GM12878 (cell line): ENCODE measurements around the gene PLPP6. TPM values are rescaled to one million over a fixed set of nuclear protein-coding genes. Genes with fewer than 3 reads are reported as not detected.

Experiments
- ATAC-seq: fragments of 200-7000 bp; cut with Tn5 transposase; 3 replicates; pipeline ENCODE4 v1.9.1; 2020; ENCODE audit warnings: mild to moderate bottlenecking, moderate library complexity
- BruUV-seq: library from RNA; stranded (reverse); fragments of 400-500 nt; replicated peaks from 2 replicates; lab custom pipeline; 2021; lab: Mats Ljungman, UMichigan
- CTCF ChIA-PET: fragments of 300-600 bp; sonication (Branson Sonifier 250); formaldehyde crosslinking; extraction: SDS; loops from one replicate; lab custom pipeline; 2021; ENCODE audit warnings: inconsistent platforms; lab: Yijun Ruan, JAX
- POLR2A ChIA-PET: fragments of 350-600 bp; formaldehyde crosslinking; extraction: SDS; loops from one replicate; lab custom pipeline; 2021; ENCODE audit warnings: inconsistent platforms; lab: Charles Lee
- RAD21 ChIA-PET: fragments of 300-600 bp; sonication (Branson Sonifier 250); formaldehyde crosslinking; loops from one replicate; lab custom pipeline; 2023; ENCODE audit warnings: antibody characterized with exemption; ENCODE audit not compliant: unreplicated experiment; lab: Charles Lee
- SMC1A ChIA-PET: fragments of 300-600 bp; sonication (Branson Sonifier 250); formaldehyde crosslinking; loops from one replicate; lab custom pipeline; 2023; ENCODE audit not compliant: unreplicated experiment, uncharacterized antibody; lab: Charles Lee
- DNase-seq: peaks from one replicate; pipeline ENCODE4 v3.0.0-alpha.2; 2011; ENCODE audit warnings: low read depth, low spot score
- FAIRE-seq: peaks from 3 replicates; lab custom pipeline; 2011; peaks lifted over from hg19 to GRCh38; lab: Jason Lieb, UNC
- H2AFZ ChIP-seq: 2 replicates; pipeline ENCODE4 v1.6.0; 2011; ENCODE audit warnings: low read depth, low read length, control low read depth; ENCODE audit not compliant: control insufficient read depth
- H3K27ac ChIP-seq: 2 replicates; pipeline ENCODE4 v1.5.1; 2011; ENCODE audit warnings: control low read depth; ENCODE audit not compliant: control insufficient read depth, insufficient read depth
- H3K27me3 ChIP-seq, 2 experiments: replicated peaks in 1 of 2; 2 replicates each; pipeline versions ENCODE4 v1.6.0 to v1.6.1; 2011; ENCODE audit warnings: low read length in 1 of 2; ENCODE audit not compliant: control insufficient read depth in 2 of 2, insufficient read depth in 2 of 2
- H3K36me3 ChIP-seq, 2 experiments: 2 replicates each; pipeline ENCODE4 v1.5.1; 2011; ENCODE audit warnings: low read length in 1 of 2; ENCODE audit not compliant: control insufficient read depth in 2 of 2, insufficient read depth in 2 of 2
- H3K4me1 ChIP-seq: 2 replicates; pipeline ENCODE4 v1.6.1; 2011; ENCODE audit warnings: mild to moderate bottlenecking, low read length, moderate library complexity, mixed read lengths; ENCODE audit not compliant: control insufficient read depth, insufficient read depth
- H3K4me2 ChIP-seq: 2 replicates; pipeline ENCODE4 v1.6.0; 2011; ENCODE audit warnings: control low read depth; ENCODE audit not compliant: control insufficient read depth, insufficient read depth
- H3K4me3 ChIP-seq: fragments of 200-600 bp; sonication (generic); 2 replicates; pipeline ENCODE4 v1.5.1; 2016
- H3K79me2 ChIP-seq: 2 replicates; pipeline ENCODE4 v1.6.0; 2011; ENCODE audit warnings: low read length; ENCODE audit not compliant: control insufficient read depth, insufficient read depth
- H3K9ac ChIP-seq: 2 replicates; pipeline ENCODE4 v1.8.0; 2011; ENCODE audit warnings: low read length, control low read depth, mixed read lengths; ENCODE audit not compliant: control insufficient read depth, insufficient read depth
- H3K9me3 ChIP-seq: replicated peaks from 3 replicates; pipeline ENCODE4 v1.5.1; 2011; ENCODE audit warnings: mild to moderate bottlenecking, low read length; ENCODE audit not compliant: control insufficient read depth, insufficient read depth
- H4K20me1 ChIP-seq: 2 replicates; pipeline ENCODE4 v1.6.0; 2011; ENCODE audit not compliant: control insufficient read depth, insufficient read depth
- MEF2A ChIP-seq: IDR thresholded peaks from 2 replicates; pipeline ENCODE4 v1.6.1; 2011; ENCODE audit warnings: low read depth, mild to moderate bottlenecking, low read length, moderate library complexity; ENCODE audit not compliant: insufficient read depth
- NR2F1 ChIP-seq: fragments of 450-650 bp; conservative IDR thresholded peaks from 2 replicates; pipeline ENCODE4 v1.6.1; 2017; ENCODE audit warnings: mild to moderate bottlenecking
- SREBF2 ChIP-seq: IDR thresholded peaks from 2 replicates; pipeline ENCODE4 v1.6.1; 2012; ENCODE audit warnings: mild to moderate bottlenecking, low read length
- SUPT20H ChIP-seq: IDR thresholded peaks from 2 replicates; pipeline ENCODE4 v1.6.1; 2011; ENCODE audit warnings: low read depth, mild to moderate bottlenecking, low read length, moderate library complexity, borderline replicate concordance; ENCODE audit not compliant: control insufficient read depth
- WGBS: methylation state at CpG from one replicate; pipeline ENCODE4 v1.1.6; 2016; ENCODE audit warnings: low lambda C conversion rate; ENCODE audit not compliant: insufficient replicate concordance, insufficient coverage; ENCODE audit errors: missing lambda C conversion rate; 5-methylcytosine and 5-hydroxymethylcytosine counted together
- in situ Hi-C: fragments of 300-500 bp; cut with MboI; formaldehyde crosslinking; loops from 9 replicates; pipeline ENCODE4 v1.14.3; 2018; ENCODE audit warnings: mixed read lengths
- intact Hi-C: fragments of 100-400 bp; cut with micrococcal nuclease; formaldehyde crosslinking; loops from one replicate; pipeline ENCODE4 v1.14.2; 2022; ENCODE audit not compliant: unreplicated experiment
- polyA plus RNA-seq, 11 experiments: library from polyadenylated mRNA; depleted of rRNA in 4 of 11; unstranded in 6 of 11; stranded (reverse) in 5 of 11; fragments of >200 nt; fragmentation: Nextera tagmentation in 4 of 11; fragmentation: Illumina TruSeq in 1 of 11; extraction: Ambion mirVana in 4 of 11; extraction: Trizol in 1 of 11; gene quantifications; 1 replicate in 1 of 11; 2 replicates in 10 of 11; pipeline versions ENCODE4 v1.2.1 to v1.2.3, GENCODE V29; 2011 to 2016; ENCODE audit warnings: inconsistent platforms in 2 of 11, missing spikeins in 2 of 11, low read depth in 1 of 11
- total RNA-seq, 4 experiments: library from RNA; depleted of rRNA in 3 of 4; stranded (reverse); fragments of >200 nt in 3 of 4; fragmentation: Illumina TruSeq in 1 of 4; extraction: Trizol in 1 of 4; gene quantifications; 2 replicates each; pipeline versions ENCODE4 v1.2.1 to v1.2.3, GENCODE V29; 2013 to 2021
- TF ChIP-seq, protein P1 (sequence below): fragments of 450-650 bp; IDR thresholded peaks from 2 replicates; pipeline ENCODE4 v1.6.1; 2017; ENCODE audit warnings: mild to moderate bottlenecking, moderate library complexity
- TF ChIP-seq, protein P2 (sequence below): IDR thresholded peaks from 2 replicates; pipeline ENCODE4 v1.6.1; 2012; ENCODE audit warnings: low read length, inconsistent platforms
- TF ChIP-seq, protein P3 (sequence below): fragments of 450-650 bp; IDR thresholded peaks from 2 replicates; pipeline ENCODE4 v1.6.1; 2017; ENCODE audit warnings: mild to moderate bottlenecking, low read depth, inconsistent platforms; ENCODE audit not compliant: poor library complexity, severe bottlenecking
- TF ChIP-seq, protein P4 (sequence below): fragments of 450-650 bp; IDR thresholded peaks from 2 replicates; pipeline ENCODE4 v1.6.1; 2017; ENCODE audit warnings: mild to moderate bottlenecking, moderate library complexity
- TF ChIP-seq, protein P5 (sequence below): fragments of 450-650 bp; IDR thresholded peaks from 2 replicates; pipeline ENCODE4 v1.6.1; 2016; ENCODE audit warnings: mild to moderate bottlenecking

PLPP6 gene
- total and polyA plus RNA-seq, 10 of the 15 experiments (the other 5 are each of a cell fraction or from before 2014, with no cell fraction given) = 1.6 to 11.3 (median 6.9) TPM

DNA sequence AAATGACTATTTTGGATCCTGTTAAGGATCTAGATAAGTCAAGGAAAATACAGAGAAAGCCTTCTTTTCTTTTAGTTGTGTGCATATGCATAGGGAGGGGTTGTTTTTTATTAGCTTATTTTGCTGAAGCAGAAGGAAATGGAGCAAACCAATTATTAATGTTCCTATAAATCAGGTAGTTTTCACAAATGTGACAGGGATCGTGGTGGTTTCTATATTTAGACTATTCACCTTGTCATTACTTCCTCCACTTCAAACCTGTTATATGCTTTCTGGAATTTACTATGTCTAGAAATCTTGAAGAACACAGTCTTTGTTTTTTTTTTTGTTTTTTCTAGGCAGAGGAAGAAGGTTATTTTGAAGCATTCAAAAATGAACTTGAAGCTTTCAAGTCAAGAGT lies 39.4 kb downstream of the PLPP6 start:
- no peak overlapping the region for H2AFZ ChIP-seq
- ChIA-PET RAD21 (no interaction called here), CTCF (interaction anchor here (1.3 kb wide), 1 partner anchor 10 kb away, joined by 3 read pairs; no protein-coding TSS in a partner anchor), SMC1A (interaction anchor here (1.2 kb wide), 2 partner anchors 16 to 57 kb away, joined by 3 read pairs; no protein-coding TSS in a partner anchor), POLR2A (interaction anchor here (0.7 to 1.4 kb wide), 3 partner anchors 13 to 75 kb away, joined by 3 to 4 read pairs (median 3); no protein-coding TSS in a partner anchor)
- no peak overlapping the region for H3K4me3 ChIP-seq
- in situ Hi-C loops = no loop called here
- no peaks in the 10 kb centered on the region for H3K79me2 ChIP-seq
- no peaks in the 10 kb centered on the region for H3K4me1 ChIP-seq
- H4K20me1 ChIP-seq = no peaks in the 10 kb centered on the region
- no peak overlapping the region for H3K9ac ChIP-seq
- H3K36me3 ChIP-seq = peaks cover 0 to 13% of the 10 kb centered on the region in 2 experiments
- WGBS = 89% methylated on average over 1 of the region's 1 CpG
- FAIRE-seq = no peak
- intact Hi-C loops = no loop called here
- H3K27me3 ChIP-seq = no peaks in the 10 kb centered on the region
- no peak for ATAC-seq
- no peak overlapping the region for H3K4me2 ChIP-seq
- no TSS peak for BruUV-seq
- H3K27ac ChIP-seq = no peak overlapping the region
- no peaks in the 10 kb centered on the region for H3K9me3 ChIP-seq
- no peak for DNase-seq
- TF ChIP-seq, protein P1, sequence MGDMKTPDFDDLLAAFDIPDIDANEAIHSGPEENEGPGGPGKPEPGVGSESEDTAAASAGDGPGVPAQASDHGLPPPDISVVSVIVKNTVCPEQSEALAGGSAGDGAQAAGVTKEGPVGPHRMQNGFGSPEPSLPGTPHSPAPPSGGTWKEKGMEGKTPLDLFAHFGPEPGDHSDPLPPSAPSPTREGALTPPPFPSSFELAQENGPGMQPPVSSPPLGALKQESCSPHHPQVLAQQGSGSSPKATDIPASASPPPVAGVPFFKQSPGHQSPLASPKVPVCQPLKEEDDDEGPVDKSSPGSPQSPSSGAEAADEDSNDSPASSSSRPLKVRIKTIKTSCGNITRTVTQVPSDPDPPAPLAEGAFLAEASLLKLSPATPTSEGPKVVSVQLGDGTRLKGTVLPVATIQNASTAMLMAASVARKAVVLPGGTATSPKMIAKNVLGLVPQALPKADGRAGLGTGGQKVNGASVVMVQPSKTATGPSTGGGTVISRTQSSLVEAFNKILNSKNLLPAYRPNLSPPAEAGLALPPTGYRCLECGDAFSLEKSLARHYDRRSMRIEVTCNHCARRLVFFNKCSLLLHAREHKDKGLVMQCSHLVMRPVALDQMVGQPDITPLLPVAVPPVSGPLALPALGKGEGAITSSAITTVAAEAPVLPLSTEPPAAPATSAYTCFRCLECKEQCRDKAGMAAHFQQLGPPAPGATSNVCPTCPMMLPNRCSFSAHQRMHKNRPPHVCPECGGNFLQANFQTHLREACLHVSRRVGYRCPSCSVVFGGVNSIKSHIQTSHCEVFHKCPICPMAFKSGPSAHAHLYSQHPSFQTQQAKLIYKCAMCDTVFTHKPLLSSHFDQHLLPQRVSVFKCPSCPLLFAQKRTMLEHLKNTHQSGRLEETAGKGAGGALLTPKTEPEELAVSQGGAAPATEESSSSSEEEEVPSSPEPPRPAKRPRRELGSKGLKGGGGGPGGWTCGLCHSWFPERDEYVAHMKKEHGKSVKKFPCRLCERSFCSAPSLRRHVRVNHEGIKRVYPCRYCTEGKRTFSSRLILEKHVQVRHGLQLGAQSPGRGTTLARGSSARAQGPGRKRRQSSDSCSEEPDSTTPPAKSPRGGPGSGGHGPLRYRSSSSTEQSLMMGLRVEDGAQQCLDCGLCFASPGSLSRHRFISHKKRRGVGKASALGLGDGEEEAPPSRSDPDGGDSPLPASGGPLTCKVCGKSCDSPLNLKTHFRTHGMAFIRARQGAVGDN = no peak
- TF ChIP-seq MEF2A (no peak), SREBF2 (no peak), NR2F1 (no peak), SUPT20H (no peak)
- TF ChIP-seq, protein P2, sequence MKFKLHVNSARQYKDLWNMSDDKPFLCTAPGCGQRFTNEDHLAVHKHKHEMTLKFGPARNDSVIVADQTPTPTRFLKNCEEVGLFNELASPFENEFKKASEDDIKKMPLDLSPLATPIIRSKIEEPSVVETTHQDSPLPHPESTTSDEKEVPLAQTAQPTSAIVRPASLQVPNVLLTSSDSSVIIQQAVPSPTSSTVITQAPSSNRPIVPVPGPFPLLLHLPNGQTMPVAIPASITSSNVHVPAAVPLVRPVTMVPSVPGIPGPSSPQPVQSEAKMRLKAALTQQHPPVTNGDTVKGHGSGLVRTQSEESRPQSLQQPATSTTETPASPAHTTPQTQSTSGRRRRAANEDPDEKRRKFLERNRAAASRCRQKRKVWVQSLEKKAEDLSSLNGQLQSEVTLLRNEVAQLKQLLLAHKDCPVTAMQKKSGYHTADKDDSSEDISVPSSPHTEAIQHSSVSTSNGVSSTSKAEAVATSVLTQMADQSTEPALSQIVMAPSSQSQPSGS = no peak
- TF ChIP-seq, protein P3, sequence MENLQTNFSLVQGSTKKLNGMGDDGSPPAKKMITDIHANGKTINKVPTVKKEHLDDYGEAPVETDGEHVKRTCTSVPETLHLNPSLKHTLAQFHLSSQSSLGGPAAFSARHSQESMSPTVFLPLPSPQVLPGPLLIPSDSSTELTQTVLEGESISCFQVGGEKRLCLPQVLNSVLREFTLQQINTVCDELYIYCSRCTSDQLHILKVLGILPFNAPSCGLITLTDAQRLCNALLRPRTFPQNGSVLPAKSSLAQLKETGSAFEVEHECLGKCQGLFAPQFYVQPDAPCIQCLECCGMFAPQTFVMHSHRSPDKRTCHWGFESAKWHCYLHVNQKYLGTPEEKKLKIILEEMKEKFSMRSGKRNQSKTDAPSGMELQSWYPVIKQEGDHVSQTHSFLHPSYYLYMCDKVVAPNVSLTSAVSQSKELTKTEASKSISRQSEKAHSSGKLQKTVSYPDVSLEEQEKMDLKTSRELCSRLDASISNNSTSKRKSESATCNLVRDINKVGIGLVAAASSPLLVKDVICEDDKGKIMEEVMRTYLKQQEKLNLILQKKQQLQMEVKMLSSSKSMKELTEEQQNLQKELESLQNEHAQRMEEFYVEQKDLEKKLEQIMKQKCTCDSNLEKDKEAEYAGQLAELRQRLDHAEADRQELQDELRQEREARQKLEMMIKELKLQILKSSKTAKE = no peak
- TF ChIP-seq, protein P4, sequence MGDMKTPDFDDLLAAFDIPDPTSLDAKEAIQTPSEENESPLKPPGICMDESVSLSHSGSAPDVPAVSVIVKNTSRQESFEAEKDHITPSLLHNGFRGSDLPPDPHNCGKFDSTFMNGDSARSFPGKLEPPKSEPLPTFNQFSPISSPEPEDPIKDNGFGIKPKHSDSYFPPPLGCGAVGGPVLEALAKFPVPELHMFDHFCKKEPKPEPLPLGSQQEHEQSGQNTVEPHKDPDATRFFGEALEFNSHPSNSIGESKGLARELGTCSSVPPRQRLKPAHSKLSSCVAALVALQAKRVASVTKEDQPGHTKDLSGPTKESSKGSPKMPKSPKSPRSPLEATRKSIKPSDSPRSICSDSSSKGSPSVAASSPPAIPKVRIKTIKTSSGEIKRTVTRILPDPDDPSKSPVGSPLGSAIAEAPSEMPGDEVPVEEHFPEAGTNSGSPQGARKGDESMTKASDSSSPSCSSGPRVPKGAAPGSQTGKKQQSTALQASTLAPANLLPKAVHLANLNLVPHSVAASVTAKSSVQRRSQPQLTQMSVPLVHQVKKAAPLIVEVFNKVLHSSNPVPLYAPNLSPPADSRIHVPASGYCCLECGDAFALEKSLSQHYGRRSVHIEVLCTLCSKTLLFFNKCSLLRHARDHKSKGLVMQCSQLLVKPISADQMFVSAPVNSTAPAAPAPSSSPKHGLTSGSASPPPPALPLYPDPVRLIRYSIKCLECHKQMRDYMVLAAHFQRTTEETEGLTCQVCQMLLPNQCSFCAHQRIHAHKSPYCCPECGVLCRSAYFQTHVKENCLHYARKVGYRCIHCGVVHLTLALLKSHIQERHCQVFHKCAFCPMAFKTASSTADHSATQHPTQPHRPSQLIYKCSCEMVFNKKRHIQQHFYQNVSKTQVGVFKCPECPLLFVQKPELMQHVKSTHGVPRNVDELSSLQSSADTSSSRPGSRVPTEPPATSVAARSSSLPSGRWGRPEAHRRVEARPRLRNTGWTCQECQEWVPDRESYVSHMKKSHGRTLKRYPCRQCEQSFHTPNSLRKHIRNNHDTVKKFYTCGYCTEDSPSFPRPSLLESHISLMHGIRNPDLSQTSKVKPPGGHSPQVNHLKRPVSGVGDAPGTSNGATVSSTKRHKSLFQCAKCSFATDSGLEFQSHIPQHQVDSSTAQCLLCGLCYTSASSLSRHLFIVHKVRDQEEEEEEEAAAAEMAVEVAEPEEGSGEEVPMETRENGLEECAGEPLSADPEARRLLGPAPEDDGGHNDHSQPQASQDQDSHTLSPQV = no peak
- TF ChIP-seq, protein P5, sequence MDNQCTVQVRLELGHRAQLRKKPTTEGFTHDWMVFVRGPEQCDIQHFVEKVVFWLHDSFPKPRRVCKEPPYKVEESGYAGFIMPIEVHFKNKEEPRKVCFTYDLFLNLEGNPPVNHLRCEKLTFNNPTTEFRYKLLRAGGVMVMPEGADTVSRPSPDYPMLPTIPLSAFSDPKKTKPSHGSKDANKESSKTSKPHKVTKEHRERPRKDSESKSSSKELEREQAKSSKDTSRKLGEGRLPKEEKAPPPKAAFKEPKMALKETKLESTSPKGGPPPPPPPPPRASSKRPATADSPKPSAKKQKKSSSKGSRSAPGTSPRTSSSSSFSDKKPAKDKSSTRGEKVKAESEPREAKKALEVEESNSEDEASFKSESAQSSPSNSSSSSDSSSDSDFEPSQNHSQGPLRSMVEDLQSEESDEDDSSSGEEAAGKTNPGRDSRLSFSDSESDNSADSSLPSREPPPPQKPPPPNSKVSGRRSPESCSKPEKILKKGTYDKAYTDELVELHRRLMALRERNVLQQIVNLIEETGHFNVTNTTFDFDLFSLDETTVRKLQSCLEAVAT = no peak
